Heart right ventricle (tissue), 16 donors: ENCODE results near the gene MC2R. TPM values are rescaled to one million over a fixed set of nuclear protein-coding genes. Genes with fewer than 3 reads are reported as not detected.
A peak's percentile ranks its signal among the peaks of the same experiment; 100 is the strongest.

ENCODE experiments used
- ATAC-seq, 8 donors: fragments of 200-7000 bp; cut with Tn5 transposase; one replicate each; pipeline ENCODE4 v1.9.1; 2020; ENCODE audit warnings: mild to moderate bottlenecking in 8 of 8, moderate library complexity in 8 of 8, moderate number of reproducible peaks in 1 of 8
- DNase-seq, 2 donors: peaks; one replicate each; pipeline ENCODE4 v3.0.0-alpha.2; 2020
- H3K27ac ChIP-seq, 10 donors: fragments of 200-600 bp; sonication (generic) in 2 of 10; one replicate each; pipeline versions ENCODE4 v1.5.0 to v1.8.0; 2020 to 2022; ENCODE audit warnings: mild to moderate bottlenecking in 3 of 10
- H3K27me3 ChIP-seq, 7 donors: fragments of 200-600 bp; one replicate each; pipeline ENCODE4 v1.8.0; 2021 to 2022; ENCODE audit warnings: mild to moderate bottlenecking in 2 of 7
- H3K36me3 ChIP-seq, 9 donors: fragments of 200-600 bp; sonication (generic) in 1 of 9; one replicate each; pipeline versions ENCODE4 v1.5.0 to v1.8.0; 2020 to 2022; ENCODE audit warnings: mild to moderate bottlenecking in 2 of 9
- H3K4me1 ChIP-seq, 9 donors: fragments of 200-600 bp; sonication (generic) in 1 of 9; one replicate each; pipeline versions ENCODE4 v1.5.0 to v1.8.0; 2020 to 2022; ENCODE audit warnings: mild to moderate bottlenecking in 4 of 9
- H3K4me3 ChIP-seq, 10 donors: fragments of 200-600 bp; sonication (generic) in 2 of 10; one replicate each; pipeline versions ENCODE4 v1.5.0 to v1.8.0; 2020 to 2022; ENCODE audit warnings: mild to moderate bottlenecking in 7 of 10, moderate library complexity in 2 of 10
- H3K9me3 ChIP-seq, 11 donors: fragments of 200-600 bp in 10 of 11; sonication (generic) in 2 of 11; one replicate each; pipeline versions ENCODE4 v1.5.0 to v1.8.0; 2013 to 2022; ENCODE audit warnings: mild to moderate bottlenecking in 2 of 11, control low read depth in 1 of 11, moderate library complexity in 1 of 11
- CTCF ChIP-seq, 9 donors: fragments of 200-600 bp; sonication (generic) in 2 of 9; IDR thresholded peaks; one replicate each; pipeline versions ENCODE4 v1.5.0 to v1.8.0; 2021 to 2022; ENCODE audit warnings: antibody characterized with exemption in 9 of 9, mild to moderate bottlenecking in 5 of 9, moderate library complexity in 1 of 9
- WGBS, 2 donors: extraction: QIAGEN DNeasy Blood & Tissue Kit; methylation state at CpG; one replicate each; pipeline ENCODE4 v1.1.7; 2013; ENCODE audit warnings: inconsistent platforms in 1 of 2; 5-methylcytosine and 5-hydroxymethylcytosine counted together
- intact Hi-C, 10 donors: fragments of 100-400 bp; cut with DNase I; formaldehyde crosslinking; loops; one replicate each; pipeline versions ENCODE4 v1.11.1 to v1.14.2; 2022
- polyA plus RNA-seq, 2 donors: library from polyadenylated mRNA; stranded (reverse); fragments of 200-250 nt; gene quantifications; one replicate each; pipeline ENCODE4 v1.2.3, GENCODE V29; 2013
- total RNA-seq, 10 donors: library from RNA; stranded (reverse); fragmentation: NEBNext Ultra II Directional in 3 of 10; extraction: Animal tissue kit (Norgen Biotek cat#: 25700) in 3 of 10; gene quantifications; one replicate each; pipeline versions ENCODE4 v1.2.1 to v1.2.4, GENCODE V29; 2021 to 2023
- donor health status: Arrhythmogenic right ventricular cardiomyopathy.
- donor health status: ischemic (EF 13 %, LVEDD 7.1; RV severe dilation, severe dysfunction).
- donor health status: healthy with polysubstance abuse.
- donor health status: DM: no; HTN: yes; CAD: no.
- donor health status: DM: no; HTN: no; CAD: no.
- donor health status: ischemic (EF 25% LVEDD 6.9; RV normal size, moderate dysfunction).
- donor health status: ischemic (EF 25% LVEDD 5.7; RV mildly dilated, moderate dysfunction).
- donor health status: healthy.
- donor health status: DM: yes; HTN: yes; CAD: no.
- donor health status: Ischemic cardiomyopathy.
- donor health status: ischemic (EF 35%, LVEDD 5.7; RV mildly dilated, moderate dysfunction).
- donor health status: nonischemic (EF 11% LVEDD 7.7; RV severe dilation, severe dysfunction).
- donor health status: DM: yes; HTN: yes; CAD: no.
- donor health status: PGD.
- donor health status: ischemic (EF 29% LVEDD 5.4; RV normal size, mild dysfunction).
- donor health status: nonischemic (EF 23%, LVEDD 6.1; RV moderate dilation, normal function).

Gene MC2R
- total and polyA plus RNA-seq, 12 donors: under 0.01 TPM; not detected in 11

GRCh38 chr18:13923221-13923620, 7.9 kb upstream of the MC2R start:
- 82 to 86% methylated on average over 3 of the region's 3 CpGs for WGBS, 2 donors

GRCh38 chr18:13918898-13919297, 3.6 kb upstream of the MC2R start:
- H3K36me3 ChIP-seq: no peaks in the 10 kb centered on the region
- intact Hi-C loops: no loop called here
- DNase-seq (no peak), ATAC-seq (no peak)
- peaks cover 0 to 14% (median 2%) of the 10 kb centered on the region in 7 donors for H3K27me3 ChIP-seq
- H3K27ac ChIP-seq: no peak overlapping the region
- H3K4me1 ChIP-seq: peaks cover 0 to 12% (median 0%) of the 10 kb centered on the region in 9 donors
- 75 to 82% methylated on average over 8 of the region's 8 CpGs for WGBS, 2 donors
- no peak overlapping the region for H3K4me3 ChIP-seq
- H3K9me3 ChIP-seq: no peaks in the 10 kb centered on the region
- TF ChIP-seq CTCF (IDR thresholded peaks at IDR 0.05): no peak

More at GRCh38 chr18:13923221-13923620, 7.9 kb upstream of the MC2R start:
- no peak for TF ChIP-seq CTCF (IDR thresholded peaks at IDR 0.05)
- H3K27ac ChIP-seq: no peak overlapping the region
- H3K27me3 ChIP-seq: peaks cover 0 to 16% (median 5%) of the 10 kb centered on the region in 7 donors
- no peak overlapping the region for H3K4me3 ChIP-seq
- ATAC-seq (no peak), DNase-seq (no peak)
- no peaks in the 10 kb centered on the region for H3K36me3 ChIP-seq
- no peaks in the 10 kb centered on the region for H3K4me1 ChIP-seq
- H3K9me3 ChIP-seq: peaks cover 0 to 5% (median 0%) of the 10 kb centered on the region in 11 donors
- intact Hi-C loops: no loop called here

GRCh38 chr18:13917401-13917800, 2.1 kb upstream of the MC2R start:
- H3K27ac ChIP-seq: no peak overlapping the region
- ATAC-seq: no peak
- no peak for DNase-seq
- H3K4me3 ChIP-seq: no peak overlapping the region
- peaks cover 0 to 12% (median 0%) of the 10 kb centered on the region in 9 donors for H3K4me1 ChIP-seq
- peaks cover 0 to 3% (median 0%) of the 10 kb centered on the region in 7 donors for H3K27me3 ChIP-seq
- intact Hi-C loops: no loop called here
- H3K9me3 ChIP-seq: no peaks in the 10 kb centered on the region
- 87 to 90% methylated on average over 3 of the region's 3 CpGs for WGBS, 2 donors
- TF ChIP-seq CTCF (IDR thresholded peaks at IDR 0.05): no peak
- H3K36me3 ChIP-seq: no peaks in the 10 kb centered on the region

GRCh38 chr18:13916559-13916958, 1.2 kb upstream of the MC2R start:
- H3K36me3 ChIP-seq: no peaks in the 10 kb centered on the region
- DNase-seq (no peak), ATAC-seq (peak in 4 of 8 donors; percentile 23 to 46 (median 30))
- H3K4me1 ChIP-seq: peaks cover 0 to 12% (median 0%) of the 10 kb centered on the region in 9 donors
- 27 to 34% methylated on average over 6 of the region's 6 CpGs for WGBS, 2 donors
- no peak overlapping the region for H3K4me3 ChIP-seq
- no peaks in the 10 kb centered on the region for H3K9me3 ChIP-seq
- H3K27ac ChIP-seq: no peak overlapping the region
- intact Hi-C loops: no loop called here
- TF ChIP-seq CTCF (IDR thresholded peaks at IDR 0.05): no peak
- H3K27me3 ChIP-seq: peaks cover 0 to 3% (median 0%) of the 10 kb centered on the region in 7 donors
